Inferior parietal cortex (tissue), 1 donor: ENCODE measurements around the gene LMX1B.
"Not testable (repeated sequence)": the region's sequence is repeated elsewhere in the genome, so short reads cannot be mapped to it uniquely, and the experiment has no call there.

Experiments used
- DNase-seq: peaks from one replicate; pipeline ENCODE4 v3.0.0-alpha.2; 2016; ENCODE audit errors: extremely low spot score

LMX1B gene

DNA sequence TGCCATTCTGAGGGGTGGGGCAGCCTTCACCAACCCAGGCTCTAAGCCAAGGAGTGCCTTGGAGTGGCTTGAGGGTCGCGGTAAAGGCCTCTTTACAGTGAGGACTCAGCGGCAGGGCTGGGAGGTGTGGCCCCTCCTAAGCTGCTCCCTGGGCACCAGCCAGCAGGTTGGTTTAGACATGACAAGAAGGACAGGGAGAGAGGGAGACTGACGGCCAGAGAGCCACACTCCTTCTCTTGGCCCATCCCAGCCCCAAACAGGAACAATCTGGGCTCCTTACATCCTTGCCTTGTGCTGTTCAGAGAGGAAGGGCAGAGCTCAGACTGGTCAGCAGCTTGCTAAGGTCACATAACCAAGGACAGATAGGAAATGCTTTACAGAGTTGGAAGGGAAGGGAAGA, 94.5 kb downstream of the LMX1B start:
- no peak for DNase-seq

DNA sequence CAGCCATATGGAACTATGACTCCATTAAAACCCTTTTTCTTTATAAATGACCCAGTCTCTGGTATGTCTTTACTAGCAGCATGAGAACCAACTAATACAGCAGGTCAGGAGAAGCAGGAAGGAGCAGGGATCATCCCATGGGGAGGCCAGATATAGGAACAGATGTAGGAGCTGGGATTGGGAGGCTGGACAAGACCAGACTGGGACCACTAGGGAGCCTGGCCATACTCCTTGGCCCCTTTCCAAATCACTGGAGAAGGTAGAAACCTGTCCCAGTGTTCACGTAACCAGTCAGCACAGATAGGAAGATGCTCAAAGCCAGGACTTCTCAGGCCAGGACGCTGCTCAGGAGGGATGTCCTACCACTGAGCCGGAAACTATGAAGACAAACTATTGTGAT, 95.5 kb downstream of the LMX1B start:
- DNase-seq = no peak

- DNase-seq = no peak
Measured at GRCh38 chr9:126715382-126715781, 101.7 kb downstream of the LMX1B start.

- not testable (repeated sequence) for DNase-seq
Measured at GRCh38 chr9:126717441-126717840, 103.7 kb downstream of the LMX1B start.

DNA sequence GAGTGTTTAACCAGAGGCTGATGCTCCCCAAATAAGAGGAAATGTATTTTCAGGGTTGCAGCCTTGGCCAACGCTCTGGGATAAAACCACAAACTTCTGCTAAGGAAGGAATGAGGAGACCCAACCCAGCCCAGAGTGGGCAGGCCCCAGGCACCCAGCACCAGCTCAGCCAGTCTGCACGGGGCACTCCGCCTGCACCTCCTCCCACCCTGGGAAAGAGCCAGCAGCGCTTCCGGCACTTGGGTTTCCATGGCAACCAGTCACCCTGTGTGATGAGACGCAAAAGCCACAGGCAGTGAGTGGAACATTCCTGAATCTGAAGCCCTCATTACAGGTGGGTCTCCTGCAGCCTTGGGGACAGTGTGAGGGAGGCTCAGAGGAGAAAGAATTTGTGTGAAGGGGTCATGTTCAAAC, 105.9 kb downstream of the LMX1B start:
- peak; percentile 63 for DNase-seq

- no peak for DNase-seq
Measured at GRCh38 chr9:126720036-126720435, 106.3 kb downstream of the LMX1B start.

DNA sequence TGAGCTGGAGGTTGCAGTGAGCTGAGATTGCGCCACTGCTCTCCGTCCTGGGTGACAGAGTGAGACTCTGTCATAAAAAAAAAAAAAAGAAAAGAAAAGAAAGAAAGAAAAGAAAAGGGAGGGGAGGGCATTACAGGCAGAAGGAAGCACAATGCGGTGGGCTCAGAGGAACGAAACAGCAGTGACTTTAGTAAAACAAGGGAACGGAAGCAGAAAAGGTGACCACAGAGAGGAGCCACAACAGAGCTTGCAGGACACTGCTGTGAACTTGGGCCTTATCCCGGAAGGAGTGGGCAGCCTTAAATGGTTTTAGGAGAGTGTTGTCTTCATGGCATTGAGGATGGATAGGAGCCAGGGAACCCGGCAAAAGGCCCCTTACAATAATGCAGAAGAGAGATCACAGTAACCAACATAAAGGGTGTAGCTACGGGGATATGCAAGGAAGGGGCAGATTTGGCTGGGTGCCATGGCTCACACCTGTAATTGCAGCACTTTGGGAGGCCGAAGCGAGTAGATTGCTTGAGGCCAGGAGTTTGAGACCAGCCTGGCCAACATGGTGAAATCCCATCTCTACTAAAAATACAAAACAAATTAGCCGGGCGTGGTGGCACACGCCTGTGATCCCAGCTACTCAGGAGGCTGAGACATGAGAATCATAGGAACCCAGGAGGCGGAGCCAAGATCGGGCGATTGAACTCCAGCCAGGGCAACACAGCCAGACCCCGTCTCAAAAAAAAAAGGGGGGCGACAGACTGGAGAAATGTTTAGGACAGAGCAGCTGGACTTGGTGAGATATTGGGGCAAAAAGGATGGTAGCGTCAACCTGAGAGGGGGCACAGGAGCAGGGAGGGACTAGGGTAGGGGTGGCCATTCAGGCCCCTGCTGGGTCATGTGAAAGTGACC, 107.2 kb downstream of the LMX1B start:
- no peak for DNase-seq

- no peak for DNase-seq
Measured at GRCh38 chr9:126721564-126721981, 107.8 kb downstream of the LMX1B start.

GRCh38 chr9:126722252-126722921, 108.7 kb downstream of the LMX1B start:
- DNase-seq = no peak

- DNase-seq = no peak
Measured at GRCh38 chr9:126722922-126723806, 109.4 kb downstream of the LMX1B start.

GRCh38 chr9:126723807-126724172, 110.1 kb downstream of the LMX1B start:
- DNase-seq = peak; percentile 60

GRCh38 chr9:126724226-126724625, 110.5 kb downstream of the LMX1B start:
- DNase-seq = no peak

GRCh38 chr9:126725485-126725884, 111.8 kb downstream of the LMX1B start:
- DNase-seq = not testable (repeated sequence)

- not testable (repeated sequence) for DNase-seq
Measured at GRCh38 chr9:126728210-126728609, 114.5 kb downstream of the LMX1B start.

DNA sequence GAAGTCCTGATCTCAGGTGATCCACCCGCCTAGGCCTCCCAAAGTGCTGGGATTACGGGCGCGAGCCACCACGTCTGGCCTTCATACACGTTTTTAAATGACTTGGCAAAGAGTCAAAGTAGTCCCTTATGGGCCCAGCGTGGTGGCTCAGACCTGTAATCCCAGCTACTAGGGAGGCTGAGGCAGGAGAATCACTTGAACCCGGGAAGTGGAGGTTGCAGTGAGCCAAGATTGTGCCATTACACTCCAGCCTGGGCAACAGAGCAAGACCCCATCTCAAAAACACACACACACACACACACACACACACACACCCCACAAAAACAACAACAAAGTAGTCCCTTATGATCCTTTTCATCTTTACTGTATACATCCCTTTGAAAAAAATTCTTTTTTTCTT, 116.9 kb downstream of the LMX1B start:
- DNase-seq = not testable (repeated sequence)

DNA sequence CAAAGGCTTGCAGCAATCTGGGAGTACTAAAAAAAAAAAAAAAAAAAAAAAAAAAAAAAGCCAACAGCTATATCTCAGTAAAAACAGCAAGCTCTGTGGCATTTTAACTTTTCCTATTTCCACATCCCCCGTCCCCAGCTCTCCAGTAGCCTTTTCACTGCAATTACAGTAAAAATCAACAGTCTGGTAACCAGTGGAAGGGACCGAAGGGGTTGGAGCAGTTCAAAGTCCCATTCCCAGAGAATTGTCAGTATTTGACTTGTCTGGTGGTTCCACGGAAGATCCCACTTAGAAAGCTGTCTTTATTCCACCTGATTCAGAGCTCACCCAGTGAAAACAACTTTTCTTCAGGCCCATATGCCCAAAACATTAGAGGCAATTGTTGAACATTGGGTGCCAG, 119.3 kb downstream of the LMX1B start:
- DNase-seq = no peak

- DNase-seq = no peak
Measured at GRCh38 chr9:126734877-126735276, 121.1 kb downstream of the LMX1B start.

- DNase-seq = no peak
Measured at GRCh38 chr9:126735482-126735881, 121.8 kb downstream of the LMX1B start.

DNA sequence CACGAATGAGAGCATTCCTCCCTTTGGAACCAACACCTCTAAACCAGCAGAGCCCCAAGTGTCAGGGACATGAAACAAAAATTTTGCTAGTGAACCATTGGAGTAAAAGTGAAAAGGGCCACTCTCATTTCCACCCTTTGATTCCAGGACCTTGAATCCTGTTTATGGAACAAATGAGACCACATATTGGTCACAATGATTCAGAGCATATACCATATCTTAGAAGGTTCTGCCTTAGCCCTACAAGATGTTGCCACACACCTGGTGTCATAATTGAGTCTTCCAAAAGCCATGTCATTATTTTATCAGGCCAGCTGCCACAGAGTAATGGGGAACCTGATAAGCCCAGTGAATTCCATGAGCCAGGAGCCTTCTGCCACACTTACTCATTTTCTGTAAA, 124.8 kb downstream of the LMX1B start:
- DNase-seq = no peak

- no peak for DNase-seq
Measured at GRCh38 chr9:126743041-126743440, 129.3 kb downstream of the LMX1B start.

GRCh38 chr9:126745574-126746411, 132.1 kb downstream of the LMX1B start:
- no peak for DNase-seq
